Stimulated activated CD4-positive, alpha-beta T cell treated with anti-CD3 and anti-CD28 coated beads, Interleukin-12 subunit alpha, Interleukin-12 subunit beta, amount 100 ng/mL, for 48 hours (primary cell): Measurements from ENCODE around the gene DIAPH2.
"Not testable (repeated sequence)": the region's sequence is repeated elsewhere in the genome, so short reads cannot be mapped to it uniquely, and the experiment has no call there.

Experiments
- DNase-seq, 3 donors: peaks; one replicate each; pipeline ENCODE4 v3.0.0-alpha.2; 2020; ENCODE audit warnings: low read depth in 2 of 3, low spot score in 1 of 3

Gene DIAPH2

DNA sequence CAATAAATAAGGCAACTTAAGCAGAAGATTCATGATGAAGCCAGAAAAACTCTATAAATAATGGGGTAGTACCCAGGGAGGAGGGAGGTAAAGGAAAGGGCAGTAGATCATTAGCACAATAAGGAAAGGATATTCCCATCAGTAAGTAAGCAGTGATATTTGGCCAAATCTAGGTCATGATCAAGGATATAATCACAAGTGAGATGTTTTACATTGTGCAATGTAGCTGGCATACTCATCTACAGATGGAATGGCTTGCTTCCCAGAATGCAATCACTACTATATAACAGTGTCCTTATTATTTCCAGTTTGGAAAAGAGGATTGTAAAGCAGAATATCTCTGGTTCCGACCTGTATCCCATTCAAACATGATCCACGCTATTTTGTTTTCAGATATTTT, 682.5 kb downstream of the DIAPH2 start:
- DNase-seq, result no peak

DNA sequence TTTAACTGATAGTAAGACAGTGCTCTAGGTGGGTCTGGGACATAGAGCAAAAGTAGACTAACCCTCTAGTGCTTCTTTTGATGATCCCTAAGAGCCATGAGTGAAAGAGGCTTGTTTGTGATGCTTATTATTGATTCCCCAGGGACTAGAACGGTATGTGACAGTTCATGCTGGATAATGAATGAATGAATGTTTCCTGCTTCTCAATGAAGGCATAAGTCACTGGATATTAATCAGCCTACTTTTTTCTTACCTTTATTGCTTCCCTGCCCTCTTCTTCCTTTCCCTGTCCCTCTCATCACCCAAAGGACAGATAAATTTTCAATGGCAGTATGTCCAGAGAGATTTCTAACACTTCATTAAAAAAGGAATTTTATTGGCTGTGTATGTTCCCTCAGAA, 685.3 kb downstream of the DIAPH2 start:
- no peak for DNase-seq

GRCh38 chrX:97372001-97372766, 687.5 kb downstream of the DIAPH2 start:
- no peak for DNase-seq

DNA sequence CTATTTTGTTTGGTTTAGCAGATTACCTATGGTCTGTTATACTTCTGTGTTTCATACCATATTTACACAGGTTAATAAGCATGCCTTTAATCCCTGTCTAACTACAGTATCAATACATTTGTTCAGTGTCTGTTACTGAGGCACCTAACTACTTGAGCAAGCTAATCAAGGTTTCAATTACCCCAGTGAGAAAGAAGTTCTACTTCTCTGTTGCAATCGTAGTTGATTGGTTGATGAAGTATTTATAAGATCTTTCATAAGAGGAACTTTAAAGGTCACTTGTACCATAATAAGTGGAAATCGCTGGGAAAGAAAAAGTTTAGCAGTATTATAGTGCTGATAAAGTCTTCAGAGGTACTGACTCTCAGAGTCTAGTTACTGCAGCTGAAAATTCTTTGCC, 689.6 kb downstream of the DIAPH2 start:
- no peak for DNase-seq

DNA sequence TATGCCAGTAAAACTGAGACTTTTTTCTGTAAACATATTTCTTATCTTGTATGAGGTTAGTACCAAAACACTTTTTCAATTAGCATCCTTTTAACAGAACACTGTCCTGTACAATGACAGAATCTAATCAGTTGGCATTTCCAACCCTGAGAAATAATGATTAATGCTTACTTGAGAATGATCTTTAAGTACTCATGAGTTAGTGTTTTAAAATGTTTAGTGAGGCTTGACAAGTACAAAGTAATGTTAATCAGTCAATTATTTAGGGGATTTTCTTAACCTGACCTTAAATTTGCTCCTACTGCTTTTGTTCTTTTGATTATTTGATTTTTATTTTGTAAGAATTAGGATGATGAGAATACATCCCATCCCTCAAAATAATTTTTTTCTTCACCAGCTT, 695.6 kb downstream of the DIAPH2 start:
- DNase-seq, result no peak

DNA sequence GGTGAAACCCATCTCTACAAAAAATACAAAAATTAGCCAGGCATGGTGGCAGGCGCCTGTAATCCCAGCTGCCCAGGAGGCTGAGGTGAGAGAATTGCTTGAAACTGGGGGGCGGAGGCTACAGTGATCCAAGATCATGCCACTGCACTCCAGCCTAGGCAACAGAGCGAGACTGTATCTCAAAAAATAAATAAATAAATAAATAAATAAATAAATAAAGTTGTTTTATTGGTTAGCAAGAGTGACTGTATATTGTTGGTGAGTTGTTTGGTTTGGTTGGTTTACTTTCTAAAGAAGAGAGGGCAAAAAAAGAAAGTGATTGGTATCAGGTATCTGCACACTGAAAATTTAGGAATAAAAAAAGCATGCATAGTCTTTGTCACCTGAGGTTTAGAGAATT, 700.0 kb downstream of the DIAPH2 start:
- DNase-seq, result no peak

GRCh38 chrX:97387004-97387403, 702.4 kb downstream of the DIAPH2 start:
- DNase-seq, result no peak

GRCh38 chrX:97389761-97390192, 705.1 kb downstream of the DIAPH2 start:
- DNase-seq, result no peak

- DNase-seq, result no peak
Measured at GRCh38 chrX:97397371-97397770, 712.7 kb downstream of the DIAPH2 start.

- no peak for DNase-seq
Measured at GRCh38 chrX:97398030-97398551, 713.4 kb downstream of the DIAPH2 start.

- DNase-seq, result no peak
Measured at GRCh38 chrX:97399400-97399799, 714.8 kb downstream of the DIAPH2 start.

- DNase-seq, result no peak
Measured at GRCh38 chrX:97400492-97400891, 715.9 kb downstream of the DIAPH2 start.

DNA sequence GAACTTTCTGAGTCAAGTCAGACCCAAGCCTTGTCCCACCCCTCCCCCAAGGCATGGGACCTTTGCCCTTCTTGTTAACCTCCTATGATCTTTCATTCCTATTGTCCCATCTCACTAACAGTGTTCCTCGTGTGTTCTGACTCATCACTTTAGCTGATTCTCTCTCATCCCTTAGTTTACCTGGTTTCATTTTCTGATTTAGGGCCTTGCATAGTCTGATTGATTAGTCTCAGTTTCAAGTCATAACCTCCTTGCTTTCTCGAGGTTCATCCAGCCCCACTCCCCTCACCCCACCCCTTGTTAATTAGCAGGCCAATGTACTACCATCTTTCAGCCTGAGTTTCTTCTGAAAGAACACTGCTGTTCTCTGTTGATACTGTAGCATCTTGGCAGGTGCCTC, 716.5 kb downstream of the DIAPH2 start:
- no peak for DNase-seq

- DNase-seq, result no peak
Measured at GRCh38 chrX:97401586-97402136, 717.0 kb downstream of the DIAPH2 start.

GRCh38 chrX:97402333-97402732, 717.7 kb downstream of the DIAPH2 start:
- no peak for DNase-seq

GRCh38 chrX:97402903-97403302, 718.3 kb downstream of the DIAPH2 start:
- no peak for DNase-seq

DNA sequence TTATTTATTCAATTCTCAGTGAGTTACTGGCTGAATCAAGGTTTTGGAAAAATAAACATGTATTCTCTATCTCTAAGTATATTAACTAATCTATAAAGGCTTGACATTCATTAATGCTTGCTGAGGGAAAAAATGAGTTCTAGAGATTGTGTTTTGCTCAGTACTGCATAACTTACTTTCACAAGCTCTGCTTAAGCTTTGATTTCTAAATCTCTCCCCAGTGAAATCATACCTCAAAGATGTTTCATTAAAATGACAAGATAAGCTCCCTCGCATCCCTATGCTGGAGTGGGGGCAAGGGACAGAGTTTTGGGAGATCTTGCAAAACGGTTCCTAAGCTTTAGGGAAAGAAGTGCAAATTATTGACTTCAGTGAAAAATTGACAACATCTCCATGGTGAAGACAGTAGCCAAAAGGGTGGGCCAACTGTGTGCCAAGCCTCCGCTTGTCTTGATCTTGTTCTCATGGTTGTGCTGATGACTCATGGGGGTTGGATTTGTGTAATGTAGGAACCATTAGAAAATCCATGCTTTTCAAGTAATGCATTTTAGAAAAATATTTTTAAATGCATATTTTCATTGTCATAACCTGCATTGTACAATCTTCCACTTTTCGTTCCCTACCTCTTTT, 720.5 kb downstream of the DIAPH2 start:
- DNase-seq, result no peak

DNA sequence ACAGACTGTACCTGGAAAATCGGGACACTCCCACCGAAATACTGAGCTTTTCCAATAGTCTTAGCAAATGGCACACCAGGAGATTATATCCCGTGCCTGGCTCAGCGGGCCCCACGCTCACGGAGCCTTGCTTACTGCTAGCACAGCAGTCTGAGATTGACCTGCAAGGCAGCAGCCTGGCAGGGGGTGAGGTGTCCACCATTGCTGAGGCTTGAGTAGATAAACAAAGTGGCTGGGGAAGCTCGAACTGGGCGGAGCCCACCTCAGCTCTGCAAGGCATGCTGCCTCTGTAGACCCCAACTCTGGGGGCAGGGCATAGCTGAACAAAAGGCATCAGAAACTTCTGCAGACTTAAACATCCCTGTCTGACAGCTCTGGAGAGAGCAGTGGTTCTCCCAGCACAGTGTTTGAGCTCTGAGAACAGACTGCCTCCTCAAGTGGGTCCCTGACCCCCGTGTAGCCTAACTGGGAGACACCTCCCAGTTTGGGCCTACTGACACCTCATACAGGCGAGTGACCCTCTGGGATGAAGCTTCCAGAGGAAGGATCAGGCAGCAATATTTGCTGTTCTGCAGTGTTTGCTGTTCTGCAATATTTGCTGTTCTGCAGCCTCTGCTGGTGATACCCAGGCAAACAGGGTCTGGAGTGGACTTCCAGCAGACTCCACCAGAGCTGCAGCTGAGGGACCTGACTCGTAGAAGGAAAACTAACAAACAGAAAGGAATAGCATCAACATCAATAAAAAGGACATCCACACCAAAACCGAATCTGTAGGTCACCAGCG, 725.2 kb downstream of the DIAPH2 start:
- not testable (repeated sequence) for DNase-seq

GRCh38 chrX:97416461-97416860, 731.8 kb downstream of the DIAPH2 start:
- no peak for DNase-seq

DNA sequence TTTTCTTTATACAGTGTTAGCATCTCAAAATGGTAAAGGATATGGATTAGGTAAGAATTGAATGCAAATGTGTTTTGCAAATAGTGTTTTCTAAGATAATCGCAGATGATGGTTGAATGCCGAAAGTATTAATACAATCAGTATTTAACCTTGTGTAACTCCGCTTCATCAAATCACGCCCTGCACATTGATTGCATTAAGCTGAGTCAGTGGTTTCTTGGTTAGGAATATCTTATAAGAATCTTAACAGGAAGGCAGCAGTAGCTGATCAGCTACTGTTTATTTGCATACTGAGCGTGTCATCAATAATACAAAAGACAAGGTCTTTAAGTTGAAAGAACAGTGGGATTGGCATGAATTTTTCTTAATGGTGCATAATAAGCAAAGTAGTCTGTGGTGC, 744.5 kb downstream of the DIAPH2 start:
- no peak for DNase-seq

- DNase-seq, result no peak
Measured at GRCh38 chrX:97431281-97431680, 746.6 kb downstream of the DIAPH2 start.
